Stimulated activated naive CD4-positive, alpha-beta T cell (primary cell): ENCODE results near the gene PHF1.
"Not testable (repeated sequence)": the region's sequence is repeated elsewhere in the genome, so short reads cannot be mapped to it uniquely, and the experiment has no call there.

Experiments
- DNase-seq, 6 experiments: peaks; one replicate each; lab custom pipeline; 2025; lab: John Stamatoyannopoulos, UW

PHF1 gene

DNA sequence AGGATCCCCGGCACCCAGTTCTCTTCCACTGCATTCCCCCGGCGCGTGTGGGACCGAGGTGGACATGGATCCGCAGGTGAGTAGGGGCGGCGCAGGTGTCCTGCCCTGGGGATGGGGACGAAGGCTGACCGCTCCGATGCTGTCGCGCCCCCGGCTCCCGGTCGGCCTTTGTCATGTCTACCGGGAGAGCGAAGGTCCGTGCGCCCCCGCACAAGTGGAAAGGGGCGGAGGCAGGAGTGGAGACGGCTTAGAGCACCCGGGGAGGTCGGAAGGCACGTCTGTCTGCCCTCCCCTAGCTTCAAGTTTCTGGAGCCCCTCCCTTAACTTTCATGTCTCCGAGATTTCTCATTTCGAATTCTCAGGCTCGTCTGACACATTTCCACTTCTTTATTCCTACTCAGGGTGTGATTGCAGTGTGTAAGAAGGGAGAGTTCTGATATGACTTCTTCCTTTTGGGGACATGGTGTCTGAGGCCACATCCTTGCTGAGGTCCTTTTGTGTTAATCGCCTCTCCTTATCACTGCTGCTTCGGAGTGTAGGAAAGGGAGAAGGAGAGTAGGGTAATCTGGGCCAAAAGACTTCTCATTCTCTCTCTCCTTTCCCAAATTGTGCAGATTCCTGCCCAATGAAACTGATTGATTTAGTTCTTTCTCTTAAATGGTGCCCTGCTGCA, 18.8 kb upstream of the PHF1 start:
- peak in 2 of 6 experiments; percentile 43 to 44 for DNase-seq

DNA sequence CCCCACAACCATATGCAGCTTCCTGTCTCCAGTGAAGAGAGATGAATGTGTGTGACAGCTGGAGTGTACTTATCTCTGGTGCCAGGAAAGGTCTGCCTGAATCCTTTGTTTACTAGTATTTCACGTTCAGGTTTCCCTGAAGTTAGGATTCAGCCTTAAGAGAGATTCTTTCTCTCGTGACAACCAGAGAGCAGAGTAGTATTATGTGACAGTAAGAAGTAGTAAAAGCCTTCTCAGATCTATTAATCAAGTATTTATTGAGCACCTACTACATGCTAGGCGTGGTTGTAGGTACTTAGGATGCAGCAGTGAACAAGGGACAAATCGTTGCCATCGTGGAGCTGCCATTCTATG, 18.2 kb upstream of the PHF1 start:
- DNase-seq: no peak

DNA sequence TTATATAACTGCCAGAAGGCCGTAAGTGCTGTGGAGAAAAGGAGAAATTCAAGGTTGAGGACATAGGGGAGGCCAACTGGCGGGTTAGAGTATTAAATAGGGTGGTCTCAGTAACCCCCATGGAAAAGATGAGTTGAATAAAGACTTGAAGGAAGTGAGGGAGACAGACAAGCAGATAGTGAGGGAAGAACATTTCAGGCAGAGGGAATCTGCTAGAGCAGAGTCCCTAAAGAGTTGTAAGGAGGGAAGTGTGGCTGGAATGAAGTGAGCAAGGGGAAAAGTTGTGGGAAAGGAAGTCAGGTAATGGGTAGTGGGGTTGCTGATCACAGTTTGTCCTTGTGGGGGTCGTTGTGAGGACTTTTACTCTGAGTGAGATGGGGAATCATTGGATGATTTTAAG, 17.8 kb upstream of the PHF1 start:
- no peak for DNase-seq

DNA sequence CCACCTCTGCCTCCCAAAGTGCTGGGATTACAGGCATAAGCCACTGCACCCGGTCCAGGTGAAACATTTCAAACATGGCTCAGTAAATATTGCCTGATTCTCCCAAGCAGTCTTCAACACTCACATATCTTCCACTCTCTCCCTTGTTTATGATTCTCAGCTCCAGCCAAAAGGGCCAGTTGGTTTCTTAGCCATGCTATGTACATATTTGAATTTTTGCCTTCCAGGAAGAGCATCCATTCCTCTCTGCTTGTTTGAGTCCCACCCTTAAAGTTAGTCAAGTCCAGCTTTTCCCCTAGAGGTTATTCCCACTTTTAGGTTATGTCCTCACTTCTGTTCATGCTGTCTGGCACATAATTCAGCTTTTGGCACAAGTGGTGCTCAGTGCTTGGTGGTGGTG, 13.3 kb upstream of the PHF1 start:
- no peak for DNase-seq

DNA sequence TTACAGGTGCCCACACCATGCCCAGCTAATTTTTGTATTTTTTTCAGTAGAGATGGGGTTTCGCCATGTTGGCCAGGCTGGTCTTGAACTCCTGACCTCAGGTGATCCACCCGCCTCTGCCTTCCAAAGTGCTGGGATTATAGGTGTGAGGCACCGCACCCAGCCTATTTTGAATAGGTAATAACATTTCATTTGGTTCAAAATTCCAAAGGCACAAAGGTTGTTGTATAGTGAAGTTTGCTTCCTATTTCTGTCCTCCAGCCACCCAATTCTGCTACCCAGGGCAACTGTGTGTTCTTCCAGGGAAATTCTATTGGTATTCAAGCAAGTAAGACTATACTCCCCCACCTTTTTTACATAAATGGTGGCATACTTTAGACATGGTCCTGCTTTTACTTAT, 12.2 kb upstream of the PHF1 start:
- not testable (repeated sequence) for DNase-seq

DNA sequence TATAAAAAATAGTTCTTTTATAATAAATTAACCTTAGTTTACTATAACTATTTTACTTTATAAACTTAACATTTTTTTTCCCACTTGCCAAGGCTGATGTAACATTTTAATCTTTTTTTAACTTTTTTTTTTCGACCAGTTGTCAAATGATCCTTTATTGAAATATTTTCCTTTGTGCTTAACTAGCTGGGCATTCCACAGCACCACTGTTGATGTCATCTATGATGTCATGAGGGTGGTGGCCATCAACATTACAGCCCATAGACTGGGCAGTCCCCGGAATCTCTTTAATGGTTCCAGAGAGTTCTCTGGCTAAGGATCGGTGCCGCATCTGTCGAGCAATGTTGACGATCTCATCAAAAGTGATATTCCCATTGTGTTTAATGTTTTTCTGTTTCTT, 10.9 kb upstream of the PHF1 start:
- DNase-seq: not testable (repeated sequence)

DNA sequence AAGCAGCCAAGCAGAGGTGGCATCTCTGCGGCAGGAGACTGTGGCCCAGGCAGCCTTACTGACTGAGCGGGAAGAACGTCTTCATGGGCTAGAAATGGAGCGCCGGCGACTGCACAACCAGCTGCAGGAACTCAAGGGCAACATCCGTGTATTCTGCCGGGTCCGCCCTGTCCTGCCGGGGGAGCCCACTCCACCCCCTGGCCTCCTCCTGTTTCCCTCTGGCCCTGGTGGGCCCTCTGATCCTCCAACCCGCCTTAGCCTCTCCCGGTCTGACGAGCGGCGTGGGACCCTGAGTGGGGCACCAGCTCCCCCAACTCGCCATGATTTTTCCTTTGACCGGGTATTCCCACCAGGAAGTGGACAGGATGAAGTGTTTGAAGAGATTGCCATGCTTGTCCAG, 5.9 kb upstream of the PHF1 start:
- DNase-seq: no peak

DNA sequence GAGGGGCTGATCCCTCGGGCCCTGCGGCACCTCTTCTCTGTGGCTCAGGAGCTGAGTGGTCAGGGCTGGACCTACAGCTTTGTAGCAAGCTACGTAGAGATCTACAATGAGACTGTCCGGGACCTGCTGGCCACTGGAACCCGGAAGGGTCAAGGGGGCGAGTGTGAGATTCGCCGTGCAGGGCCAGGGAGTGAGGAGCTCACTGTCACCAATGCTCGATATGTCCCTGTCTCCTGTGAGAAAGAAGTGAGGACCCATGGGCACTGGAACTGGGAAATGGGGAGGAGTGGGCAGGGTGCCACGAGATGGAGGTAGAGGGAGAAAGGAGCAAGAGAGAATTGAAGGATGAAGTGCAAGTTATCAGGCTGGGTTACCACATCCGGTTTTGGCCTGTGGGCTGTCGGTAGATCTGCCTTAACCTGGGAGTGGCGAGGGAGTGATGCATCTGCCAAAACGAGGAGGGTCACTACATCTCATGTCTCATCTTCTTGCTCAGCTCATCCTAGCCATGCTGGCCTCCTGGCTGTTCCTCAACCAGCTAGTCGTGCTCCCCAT, 5.4 kb upstream of the PHF1 start:
- no peak for DNase-seq

DNA sequence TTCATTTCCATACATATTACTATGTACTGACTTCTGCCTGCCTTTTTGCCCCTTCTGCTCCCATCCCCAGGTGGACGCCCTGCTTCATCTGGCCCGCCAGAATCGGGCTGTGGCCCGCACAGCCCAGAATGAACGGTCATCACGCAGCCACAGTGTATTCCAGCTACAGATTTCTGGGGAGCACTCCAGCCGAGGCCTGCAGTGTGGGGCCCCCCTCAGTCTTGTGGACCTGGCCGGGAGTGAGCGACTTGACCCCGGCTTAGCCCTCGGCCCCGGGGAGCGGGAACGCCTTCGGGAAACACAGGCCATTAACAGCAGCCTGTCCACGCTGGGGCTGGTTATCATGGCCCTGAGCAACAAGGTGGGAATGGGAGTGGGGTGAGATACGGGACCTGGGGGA, 4.7 kb upstream of the PHF1 start:
- no peak for DNase-seq

DNA sequence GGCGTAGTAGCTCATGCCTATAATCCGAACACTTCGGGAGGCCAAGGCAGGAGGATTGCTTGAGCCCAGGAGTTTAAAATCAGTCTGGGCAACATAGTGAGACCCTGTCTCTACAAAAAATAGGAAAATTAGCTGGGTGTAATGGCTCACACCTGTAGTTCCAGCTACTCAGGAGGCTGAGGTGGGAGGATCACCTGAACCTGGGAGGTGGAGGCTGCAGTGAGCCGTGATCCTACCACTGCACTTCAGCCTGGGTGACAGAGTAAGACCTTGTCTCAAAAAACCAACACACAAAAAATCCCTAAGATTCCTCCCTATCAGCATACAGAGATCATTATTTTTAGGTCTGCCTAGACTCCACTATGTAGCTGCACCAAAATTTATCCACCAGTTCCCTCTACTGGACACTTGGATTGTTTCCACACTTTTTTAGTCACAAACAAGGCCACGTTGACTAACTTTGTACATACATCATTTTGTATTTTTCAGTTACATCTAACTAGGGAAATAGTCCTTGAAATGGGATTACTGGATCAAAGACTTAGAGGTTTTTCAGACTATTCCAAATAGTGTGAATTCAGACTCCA, 3.6 kb upstream of the PHF1 start:
- DNase-seq: no peak

DNA sequence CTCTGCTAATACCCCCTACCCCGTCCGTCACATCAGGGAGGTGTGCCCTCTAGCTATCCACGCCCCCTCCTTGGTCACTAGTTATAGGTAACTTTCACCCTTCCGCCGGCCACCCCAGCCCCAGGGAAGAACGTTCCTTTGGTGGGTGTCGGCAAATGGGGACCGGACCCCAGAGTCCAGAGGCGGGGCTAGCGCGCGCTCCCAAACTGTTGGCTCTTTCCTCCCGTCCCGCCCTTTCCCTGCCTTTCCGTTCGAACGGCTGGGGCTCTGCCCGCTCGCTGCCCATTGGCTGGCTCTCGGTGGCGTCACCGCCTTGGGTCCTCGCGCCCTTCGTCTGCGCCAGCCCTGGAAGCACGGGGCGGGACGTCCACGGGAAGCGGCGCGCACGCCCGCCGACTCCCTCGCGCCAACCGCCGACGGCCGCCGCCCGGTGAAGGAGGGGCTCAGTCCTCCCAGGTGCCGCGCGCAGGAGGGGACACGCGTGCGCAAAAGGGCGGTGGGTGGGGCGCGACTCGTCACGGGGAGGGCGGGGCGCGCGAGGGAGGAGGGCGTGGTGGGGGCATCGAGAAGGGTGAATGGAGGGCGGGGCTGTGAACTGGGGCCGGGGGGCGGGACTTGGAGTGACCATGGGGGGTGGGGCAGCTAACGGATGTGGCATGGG, 634 bp upstream of the PHF1 start:
- peak; percentile 96 to 100 (median 98) for DNase-seq

DNA sequence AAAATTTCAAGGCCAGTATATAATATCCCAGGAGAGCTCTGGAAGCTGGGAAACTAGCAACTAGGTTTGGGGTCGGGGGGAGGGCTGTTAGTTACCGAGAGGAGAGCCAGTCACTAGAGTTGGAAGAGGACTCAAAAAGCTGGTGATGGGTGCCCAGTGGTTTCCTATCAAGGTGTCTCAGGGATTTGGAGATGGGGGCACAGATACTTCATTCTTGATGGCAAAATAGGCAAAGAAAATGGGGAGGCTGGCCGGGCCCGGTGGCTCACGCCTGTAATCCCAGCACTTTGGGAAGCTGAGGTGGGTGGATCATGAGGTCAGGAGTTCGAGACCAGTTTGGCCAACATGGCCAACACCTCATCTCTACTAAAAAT, 805 bp downstream of the PHF1 start:
- peak in 1 of 6 experiments; percentile 39 for DNase-seq

DNA sequence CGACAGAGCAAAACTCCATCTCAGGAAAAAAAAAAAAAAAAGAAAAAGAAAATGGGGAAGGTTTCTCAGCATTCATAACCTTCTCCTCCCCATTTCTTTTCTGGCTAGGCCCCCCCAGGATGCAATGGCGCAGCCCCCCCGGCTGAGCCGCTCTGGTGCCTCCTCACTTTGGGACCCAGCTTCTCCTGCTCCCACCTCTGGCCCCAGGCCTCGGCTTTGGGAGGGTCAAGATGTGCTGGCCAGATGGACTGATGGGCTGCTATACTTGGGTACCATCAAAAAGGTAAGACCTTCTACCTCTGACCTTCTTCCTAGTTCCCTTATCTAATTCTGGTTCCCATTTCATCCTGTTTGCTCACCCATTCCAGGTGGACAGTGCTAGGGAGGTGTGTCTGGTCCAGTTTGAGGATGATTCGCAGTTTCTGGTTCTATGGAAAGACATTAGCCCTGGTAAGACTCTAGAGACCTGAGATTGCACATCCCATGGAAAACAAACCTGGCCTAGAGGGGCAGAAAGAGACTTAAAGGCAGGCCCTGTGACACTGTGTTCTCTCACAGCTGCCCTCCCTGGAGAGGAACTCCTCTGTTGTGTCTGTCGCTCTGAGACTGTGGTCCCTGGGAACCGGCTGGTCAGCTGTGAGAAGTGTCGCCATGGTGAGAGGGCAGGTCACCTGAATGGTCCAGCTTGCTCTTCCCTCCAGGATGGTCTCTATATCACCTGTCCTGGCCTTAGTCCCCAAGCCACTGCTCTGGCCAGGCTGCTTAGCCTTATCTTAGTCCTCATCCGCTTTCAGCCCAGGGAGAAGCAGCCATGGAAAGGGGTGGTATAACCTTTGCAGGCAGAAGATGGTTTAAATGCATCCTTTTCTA, 1.6 kb downstream of the PHF1 start:
- DNase-seq: no peak

DNA sequence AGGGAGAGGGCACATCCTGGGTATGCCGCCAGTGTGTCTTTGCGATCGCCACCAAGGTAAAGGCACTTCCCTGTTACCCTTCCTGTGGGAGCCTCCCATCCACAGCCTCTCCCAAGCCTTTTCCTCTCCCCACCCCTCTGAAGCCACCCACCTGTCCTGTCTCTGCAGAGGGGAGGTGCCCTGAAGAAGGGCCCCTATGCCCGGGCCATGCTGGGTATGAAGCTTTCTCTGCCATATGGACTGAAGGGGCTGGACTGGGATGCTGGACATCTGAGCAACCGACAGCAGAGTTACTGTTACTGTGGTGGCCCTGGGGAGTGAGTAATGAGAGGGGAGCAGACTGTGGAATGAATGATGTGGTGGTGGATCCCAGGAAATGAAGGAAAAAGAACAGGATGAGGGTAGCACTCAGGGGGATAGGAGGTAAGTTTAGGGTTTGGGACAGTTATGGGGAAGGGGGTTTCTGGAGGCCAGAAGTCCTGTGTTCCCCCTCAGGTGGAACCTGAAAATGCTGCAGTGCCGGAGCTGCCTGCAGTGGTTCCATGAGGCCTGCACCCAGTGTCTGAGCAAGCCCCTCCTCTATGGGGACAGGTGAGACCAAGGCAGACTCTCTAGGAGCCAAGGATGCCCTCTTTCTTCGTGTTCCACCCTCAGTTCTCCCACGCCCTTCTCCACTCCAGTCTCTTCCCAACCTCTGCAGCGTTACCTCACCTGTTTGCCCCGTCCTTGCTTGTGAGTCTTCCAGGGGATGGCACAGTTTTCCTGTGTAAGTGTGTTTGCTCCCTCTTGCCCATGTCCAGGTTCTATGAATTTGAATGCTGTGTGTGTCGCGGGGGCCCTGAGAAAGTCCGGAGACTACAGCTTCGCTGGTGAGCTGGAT, 2.7 kb downstream of the PHF1 start:
- no peak for DNase-seq

DNA sequence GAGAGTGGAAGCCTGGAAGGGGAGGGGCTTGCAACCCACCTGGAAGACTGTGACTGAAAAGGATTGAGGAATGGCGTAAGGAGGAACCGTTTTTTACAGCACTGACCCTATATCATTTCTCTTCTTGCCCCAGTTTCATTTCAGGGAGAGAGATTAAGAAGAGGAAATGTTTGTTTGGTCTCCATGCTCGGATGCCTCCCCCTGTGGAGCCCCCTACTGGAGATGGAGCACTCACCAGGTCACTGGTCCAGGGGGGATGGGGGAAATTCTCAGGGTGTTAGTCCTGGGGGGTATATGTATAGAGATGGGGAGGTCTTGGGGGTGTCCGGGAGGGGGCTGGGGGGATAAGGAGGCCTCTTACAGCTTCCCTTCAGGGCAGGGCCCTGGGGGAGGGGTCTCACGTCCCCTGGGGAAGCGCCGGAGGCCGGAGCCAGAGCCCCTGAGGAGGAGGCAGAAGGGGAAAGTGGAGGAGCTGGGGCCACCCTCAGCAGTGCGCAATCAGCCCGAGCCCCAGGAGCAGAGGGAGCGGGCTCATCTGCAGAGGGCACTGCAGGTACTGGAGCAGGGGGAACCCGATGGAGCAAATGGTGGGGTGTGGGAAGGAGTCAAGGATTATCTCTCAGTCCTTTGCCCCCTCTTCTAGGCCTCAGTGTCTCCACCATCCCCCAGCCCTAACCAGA, 3.9 kb downstream of the PHF1 start:
- DNase-seq: peak in 1 of 6 experiments; percentile 14

DNA sequence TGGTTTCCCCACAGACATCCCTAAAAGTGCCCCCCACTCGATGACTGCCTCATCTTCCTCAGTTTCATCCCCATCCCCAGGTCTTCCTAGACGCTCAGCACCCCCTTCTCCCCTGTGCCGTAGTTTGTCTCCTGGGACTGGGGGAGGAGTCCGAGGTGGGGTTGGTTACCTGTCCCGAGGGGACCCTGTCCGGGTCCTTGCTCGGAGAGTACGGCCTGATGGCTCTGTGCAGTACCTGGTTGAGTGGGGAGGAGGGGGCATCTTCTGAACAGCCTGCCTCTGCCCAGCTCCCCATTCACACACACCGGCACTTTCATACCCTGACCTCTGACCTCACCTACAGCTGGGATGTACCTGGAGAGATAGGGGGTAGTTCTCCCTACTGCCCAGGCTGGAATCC, 5.0 kb downstream of the PHF1 start:
- DNase-seq: no peak

DNA sequence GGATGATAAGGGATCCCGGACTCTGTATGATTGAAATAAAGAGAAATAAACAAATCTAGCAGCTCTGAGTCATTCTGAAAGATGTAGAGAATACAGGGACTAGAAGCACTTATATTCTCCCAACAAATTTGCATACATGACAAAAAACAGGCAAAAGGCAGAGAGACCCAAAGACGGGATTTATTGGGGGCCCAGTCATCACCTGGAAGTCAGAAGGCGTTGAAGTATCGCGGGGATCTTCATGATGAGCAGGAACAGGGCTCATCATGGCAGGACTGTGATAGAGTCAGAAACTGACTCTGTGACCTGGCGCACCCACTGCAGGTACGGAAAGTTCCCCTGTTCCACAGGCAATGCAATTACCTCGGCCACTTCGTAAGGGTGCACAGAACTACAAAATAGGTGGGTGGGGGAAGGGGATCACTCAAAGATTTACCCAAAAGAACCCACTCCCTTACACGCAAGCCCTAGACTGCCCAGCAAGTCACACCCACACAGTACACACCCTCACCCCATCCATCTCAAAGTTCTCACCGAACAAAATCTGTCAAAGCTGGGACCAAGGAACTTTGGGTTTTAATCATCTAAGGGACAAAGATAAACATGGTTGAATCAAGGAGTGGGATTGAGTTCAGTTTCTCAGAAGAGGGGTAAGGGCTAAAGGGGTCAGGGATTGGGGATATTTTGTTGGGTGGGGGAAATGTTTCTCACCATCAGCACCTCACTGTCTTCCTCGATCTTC, 5.7 kb downstream of the PHF1 start:
- peak in 2 of 6 experiments; percentile 11 to 28 for DNase-seq

DNA sequence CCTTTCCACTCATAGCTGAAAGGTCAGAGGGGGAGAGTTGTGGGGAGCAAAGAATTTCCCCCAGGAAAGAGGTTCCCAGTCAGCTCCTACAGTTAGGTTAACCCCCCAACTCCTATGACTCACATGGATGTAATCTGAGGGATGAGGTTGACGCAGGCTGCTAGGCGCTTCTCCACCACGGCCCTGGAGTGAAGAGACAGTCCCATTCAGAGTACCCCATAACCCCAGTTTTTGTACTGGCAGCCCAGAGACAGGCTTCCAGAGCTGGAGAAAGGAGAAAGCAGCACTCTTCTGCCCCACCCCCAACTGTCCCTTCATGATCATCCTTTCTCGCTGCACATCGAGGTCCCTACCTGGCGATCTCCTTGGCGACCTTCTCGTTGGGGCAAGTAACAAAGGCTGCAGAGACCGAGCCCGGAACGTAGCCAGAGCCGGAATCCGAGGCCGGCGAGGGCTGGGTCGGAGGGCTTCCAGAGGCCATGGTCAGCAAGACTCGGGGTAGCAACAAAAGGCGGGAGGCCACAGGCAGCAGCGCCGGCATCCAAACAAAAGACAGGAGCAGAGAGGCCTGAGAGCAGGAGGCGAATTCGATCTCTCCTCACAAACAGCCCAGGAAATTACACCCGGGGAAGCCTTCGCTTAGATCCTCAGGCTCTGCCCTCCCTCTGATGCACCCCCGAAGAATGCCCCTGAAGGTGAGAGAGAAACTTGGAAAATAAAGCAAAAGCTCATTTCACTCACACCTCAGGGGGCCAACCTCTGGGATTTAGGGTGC, 6.5 kb downstream of the PHF1 start:
- peak in 2 of 6 experiments; percentile 26 to 42 for DNase-seq
